Measurements from ENCODE around the gene FYB1. TPM values are rescaled to one million over a fixed set of nuclear protein-coding genes. Genes with fewer than 3 reads are reported as not detected.

Gene FYB1
- total and polyA plus RNA-seq, 11 donors = 0.82 to 67.2 (median 2.8) TPM

- H3K27ac ChIP-seq = peak overlapping the region in 1 of 12 donors; percentile 32
- H3K9me3 ChIP-seq = no peaks in the 10 kb centered on the region
- H3K36me3 ChIP-seq = no peaks in the 10 kb centered on the region
- TF ChIP-seq CTCF (IDR thresholded peaks at IDR 0.05) = no peak
- no peak for TF ChIP-seq POLR2A (IDR thresholded peaks at IDR 0.05)
- H3K27me3 ChIP-seq = no peaks in the 10 kb centered on the region
- H3K4me3 ChIP-seq = no peak overlapping the region
- H3K4me1 ChIP-seq = peaks cover 0 to 19% (median 0%) of the 10 kb centered on the region in 12 donors
- DNase-seq (no peak), ATAC-seq (no peak)
- WGBS, 4 donors = 78 to 80% (median 79%) methylated on average over 4 of the region's 4 CpGs
- intact Hi-C loops (cut with DNase I) = no loop called here
These were observed 12.6 kb upstream of the FYB1 start for GRCh38 chr5:39231705-39232525.

GRCh38 chr5:39228596-39228995, 9.2 kb upstream of the FYB1 start:
- H3K4me3 ChIP-seq = no peak overlapping the region
- TF ChIP-seq CTCF (IDR thresholded peaks at IDR 0.05) (no peak), POLR2A (IDR thresholded peaks at IDR 0.05) (no peak)
- no peaks in the 10 kb centered on the region for H3K36me3 ChIP-seq
- ATAC-seq = no peak
- no peak for DNase-seq
- H3K9me3 ChIP-seq = no peaks in the 10 kb centered on the region
- 64 to 78% (median 71%) methylated on average over 3 of the region's 3 CpGs for WGBS, 4 donors
- no peaks in the 10 kb centered on the region for H3K27me3 ChIP-seq
- peak overlapping the region in 1 of 12 donors; percentile 32 for H3K27ac ChIP-seq
- H3K4me1 ChIP-seq = peaks cover 0 to 48% (median 0%) of the 10 kb centered on the region in 12 donors
- intact Hi-C loops (cut with DNase I) = no loop called here

GRCh38 chr5:39226558-39226957, 7.2 kb upstream of the FYB1 start:
- intact Hi-C loops (cut with DNase I) = no loop called here
- ATAC-seq (no peak), DNase-seq (no peak)
- peaks cover 0 to 48% (median 0%) of the 10 kb centered on the region in 12 donors for H3K4me1 ChIP-seq
- WGBS, 4 donors = 90 to 94% (median 92%) methylated on average over 1 of the region's 1 CpG
- H3K36me3 ChIP-seq = no peaks in the 10 kb centered on the region
- H3K27ac ChIP-seq = peak overlapping the region in 1 of 12 donors; percentile 7
- no peaks in the 10 kb centered on the region for H3K27me3 ChIP-seq
- no peaks in the 10 kb centered on the region for H3K9me3 ChIP-seq
- TF ChIP-seq POLR2A (IDR thresholded peaks at IDR 0.05) (no peak), CTCF (IDR thresholded peaks at IDR 0.05) (no peak)
- H3K4me3 ChIP-seq = no peak overlapping the region

- H3K27ac ChIP-seq = peak overlapping the region in 1 of 12 donors; percentile 84
- H3K36me3 ChIP-seq = no peaks in the 10 kb centered on the region
- TF ChIP-seq POLR2A (IDR thresholded peaks at IDR 0.05) = no peak
- no peak for TF ChIP-seq CTCF (IDR thresholded peaks at IDR 0.05)
- no peak for ATAC-seq
- 78 to 80% (median 79%) methylated on average over 3 of the region's 3 CpGs for WGBS, 4 donors
- intact Hi-C loops (cut with DNase I) = no loop called here
- H3K9me3 ChIP-seq = no peaks in the 10 kb centered on the region
- peaks cover 0 to 44% (median 0%) of the 10 kb centered on the region in 12 donors for H3K4me1 ChIP-seq
- H3K4me3 ChIP-seq = no peak overlapping the region
- no peaks in the 10 kb centered on the region for H3K27me3 ChIP-seq
- no peak for DNase-seq
These were observed 6.7 kb upstream of the FYB1 start for GRCh38 chr5:39226100-39226451.

Measured in heart left ventricle (tissue), 16 donors.